GM19238 (cell line): Measurements from ENCODE around the gene CHTOP.
"Not testable (repeated sequence)": the region's sequence is repeated elsewhere in the genome, so short reads cannot be mapped to it uniquely, and the experiment has no call there.

ENCODE experiments used
- DNase-seq: peaks from one replicate; pipeline ENCODE4 v3.0.0; 2011; ENCODE audit warnings: low spot score; ENCODE audit not compliant: insufficient read length

Gene CHTOP, protein sequence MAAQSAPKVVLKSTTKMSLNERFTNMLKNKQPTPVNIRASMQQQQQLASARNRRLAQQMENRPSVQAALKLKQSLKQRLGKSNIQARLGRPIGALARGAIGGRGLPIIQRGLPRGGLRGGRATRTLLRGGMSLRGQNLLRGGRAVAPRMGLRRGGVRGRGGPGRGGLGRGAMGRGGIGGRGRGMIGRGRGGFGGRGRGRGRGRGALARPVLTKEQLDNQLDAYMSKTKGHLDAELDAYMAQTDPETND

DNA sequence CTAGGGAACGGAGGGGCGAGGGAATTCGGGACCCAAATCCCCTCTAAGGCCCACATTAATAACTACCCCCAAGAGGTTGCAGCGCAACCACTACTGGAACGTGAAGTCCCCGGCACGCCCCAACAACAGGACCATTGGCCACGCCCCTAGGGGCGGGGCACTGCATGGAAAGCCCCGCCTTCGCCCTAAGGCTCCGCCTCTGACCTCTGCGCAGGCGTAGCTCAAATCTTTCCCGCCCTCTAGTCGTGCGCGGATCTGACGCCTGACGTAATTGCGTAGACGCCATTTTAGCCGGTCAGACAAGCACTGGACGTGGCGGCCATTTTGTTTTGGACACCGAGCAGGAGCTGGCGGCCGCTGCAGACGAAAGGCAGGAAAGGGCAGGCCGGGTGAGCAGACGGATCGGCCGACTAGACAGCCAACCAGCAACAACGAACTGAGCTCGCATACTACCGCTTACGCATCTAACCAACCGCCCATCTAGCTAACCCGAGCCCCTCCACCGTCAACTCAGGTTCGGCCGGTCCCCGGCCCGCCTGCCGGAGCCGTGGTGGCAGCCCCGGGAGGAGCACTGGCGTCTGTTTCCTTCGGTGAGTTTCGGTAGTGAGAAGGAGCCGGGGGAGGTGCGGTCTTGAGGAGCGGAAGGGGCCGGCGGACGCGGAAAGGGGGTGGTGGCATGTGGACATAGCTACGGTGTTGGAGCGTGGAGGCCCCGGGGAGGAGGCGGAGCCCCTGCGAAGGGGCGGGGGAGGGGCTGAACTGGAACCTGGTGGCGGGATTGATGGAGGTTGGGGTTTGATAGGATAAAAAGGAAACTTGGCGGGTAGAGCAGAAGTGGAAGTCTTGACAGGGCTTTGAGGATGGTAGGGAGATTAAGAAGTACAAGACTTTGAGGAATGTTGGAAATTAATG, at the start of gene CHTOP:
Gene CHTOP (plus strand): TSS at position 313 of the 912 bp plus-strand sequence. CDS start 2,523 bp downstream, outside the sequence.
- peak; percentile 97 for DNase-seq

DNA sequence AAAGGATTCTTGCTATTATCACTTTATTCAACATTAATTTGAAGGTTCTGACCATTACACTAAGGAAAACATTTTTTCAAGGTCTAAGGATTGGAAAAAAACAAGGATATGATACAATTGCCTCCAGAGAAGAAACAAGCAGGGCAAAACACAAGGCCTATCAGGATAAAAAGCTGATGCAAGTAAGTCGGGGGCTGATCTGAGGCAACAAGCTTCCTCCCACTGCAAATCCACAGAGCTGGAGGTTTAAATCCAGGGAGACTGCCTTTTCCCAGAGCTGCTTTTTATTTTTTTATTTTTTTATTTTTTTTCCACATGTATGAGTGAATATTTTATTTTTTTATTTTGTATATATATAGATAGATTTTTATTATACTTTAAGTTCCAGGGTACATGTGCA, 48.9 kb upstream of the CHTOP start:
- DNase-seq: no peak

GRCh38 chr1:153586347-153586746, 47.5 kb upstream of the CHTOP start:
- DNase-seq: no peak

DNA sequence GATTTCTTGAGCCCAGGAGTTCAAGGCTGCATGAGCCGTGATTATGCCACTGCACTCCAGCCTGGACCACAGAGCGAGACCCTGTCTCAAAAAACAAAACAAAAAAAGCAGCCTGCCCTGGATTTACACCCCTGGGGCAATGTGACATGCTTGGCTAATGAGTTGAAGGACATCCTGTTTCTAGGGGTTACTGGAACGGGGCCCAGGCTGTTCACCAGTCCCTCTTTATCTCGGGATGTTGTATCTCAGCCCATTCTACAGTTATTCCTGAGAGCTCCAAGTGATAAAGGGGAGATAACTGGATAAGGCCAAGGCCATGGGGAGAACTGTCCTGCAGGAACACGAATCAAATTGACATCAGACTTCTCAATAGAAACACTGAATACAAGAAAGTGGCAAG, 46.6 kb upstream of the CHTOP start:
- no peak for DNase-seq

- DNase-seq: not testable (repeated sequence)
These were observed 45.8 kb upstream of the CHTOP start for GRCh38 chr1:153588033-153588432.

- no peak for DNase-seq
These were observed 45.4 kb upstream of the CHTOP start for GRCh38 chr1:153588482-153588881.

DNA sequence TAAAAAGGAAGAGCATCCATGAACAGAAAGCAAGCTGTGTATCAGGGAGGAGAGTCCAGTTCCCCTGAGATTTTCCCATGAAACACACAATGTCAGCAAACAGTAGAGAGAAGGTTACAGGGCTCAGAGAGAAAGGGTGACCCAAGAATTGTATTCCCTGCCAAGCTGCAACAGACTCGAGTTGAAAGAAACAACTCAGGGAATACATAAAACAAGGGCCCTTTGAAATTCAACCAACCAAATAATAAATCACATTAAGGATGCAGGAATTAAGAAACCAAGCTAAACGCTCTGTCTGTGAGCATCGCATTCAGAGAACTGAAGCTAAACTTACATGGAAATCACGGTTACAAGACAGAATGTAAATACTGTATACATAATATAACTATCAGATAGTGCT, 41.1 kb upstream of the CHTOP start:
- no peak for DNase-seq

DNA sequence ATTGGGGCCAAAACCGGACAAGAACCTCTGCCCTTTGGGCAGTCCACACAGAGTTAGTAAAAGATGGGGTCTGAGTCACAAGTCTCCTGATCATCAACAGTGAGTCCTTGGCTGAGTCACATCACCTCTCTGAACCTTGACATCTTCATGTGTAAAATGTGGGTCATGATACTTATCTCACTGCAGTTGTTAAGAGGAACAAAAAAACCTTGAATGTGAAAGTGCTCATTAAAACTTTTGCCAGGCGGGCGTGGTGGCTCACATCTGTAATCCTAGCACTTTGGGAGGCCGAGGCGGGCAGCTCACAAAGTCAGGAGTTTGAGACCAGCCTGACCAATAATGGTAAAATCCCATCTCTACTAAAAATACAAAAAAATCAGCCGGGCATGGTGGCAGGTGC, 36.7 kb upstream of the CHTOP start:
- no peak for DNase-seq

DNA sequence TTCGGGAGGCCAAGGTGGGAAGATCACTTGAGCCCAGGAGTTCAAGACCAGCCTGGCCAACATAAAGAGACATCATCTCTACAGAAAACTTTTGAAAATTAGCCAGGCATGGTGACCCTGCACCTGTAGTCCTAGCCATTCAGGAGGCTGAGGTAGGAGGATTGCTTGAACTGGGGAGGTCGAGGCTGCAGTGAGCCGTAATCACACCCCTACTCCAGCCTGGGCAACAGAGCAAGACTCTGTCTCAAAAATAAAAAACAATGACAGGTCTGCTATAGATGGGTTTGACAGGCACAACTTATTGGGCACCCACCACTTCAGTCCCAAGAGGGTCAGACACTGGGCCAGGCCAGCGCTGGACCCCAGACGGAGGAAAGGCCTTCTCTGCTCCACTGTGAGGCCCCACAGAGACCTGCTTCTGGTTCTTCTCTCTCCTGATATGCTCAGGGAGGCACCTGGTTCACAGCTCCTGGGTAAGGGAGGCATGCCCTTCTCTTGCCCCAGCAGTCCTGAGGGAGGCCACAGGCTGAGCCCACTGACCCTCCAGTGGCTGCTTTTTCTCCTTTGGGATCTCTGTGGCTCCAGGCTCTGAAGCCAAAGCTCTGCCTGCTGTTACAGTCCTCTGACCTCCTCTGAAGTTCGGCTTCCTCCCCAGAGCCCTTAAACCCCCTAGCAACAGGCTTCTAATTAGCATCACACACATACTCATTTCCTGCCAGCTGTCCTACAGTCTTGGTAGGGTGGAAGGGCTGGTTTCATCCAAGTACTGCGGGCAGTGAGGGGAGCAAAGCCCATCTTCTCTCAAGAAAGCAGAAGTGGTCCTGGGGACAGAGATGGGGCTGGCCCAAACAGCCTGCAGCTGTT, 35.3 kb upstream of the CHTOP start:
- DNase-seq: peak; percentile 88

DNA sequence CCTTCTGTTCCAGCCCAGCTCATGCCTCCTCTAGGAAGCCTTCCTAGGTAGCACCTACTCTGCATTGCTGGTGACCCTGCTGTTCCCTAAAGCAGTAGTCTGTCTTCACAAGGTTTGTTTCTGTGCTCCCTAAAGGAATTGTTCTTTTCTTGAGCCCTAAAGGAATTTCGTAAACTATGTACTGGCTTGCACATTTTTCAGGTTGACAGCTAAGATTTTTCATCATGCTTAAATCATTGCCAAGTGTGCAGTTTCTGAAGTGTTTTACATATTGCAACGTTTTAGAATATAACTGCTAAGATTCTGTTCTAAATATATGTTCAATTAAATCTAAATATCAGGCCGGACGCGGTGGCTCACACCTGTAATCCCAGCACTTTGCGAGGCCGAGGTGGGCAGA, 34.0 kb upstream of the CHTOP start:
- no peak for DNase-seq

GRCh38 chr1:153602749-153603148, 31.1 kb upstream of the CHTOP start:
- no peak for DNase-seq

DNA sequence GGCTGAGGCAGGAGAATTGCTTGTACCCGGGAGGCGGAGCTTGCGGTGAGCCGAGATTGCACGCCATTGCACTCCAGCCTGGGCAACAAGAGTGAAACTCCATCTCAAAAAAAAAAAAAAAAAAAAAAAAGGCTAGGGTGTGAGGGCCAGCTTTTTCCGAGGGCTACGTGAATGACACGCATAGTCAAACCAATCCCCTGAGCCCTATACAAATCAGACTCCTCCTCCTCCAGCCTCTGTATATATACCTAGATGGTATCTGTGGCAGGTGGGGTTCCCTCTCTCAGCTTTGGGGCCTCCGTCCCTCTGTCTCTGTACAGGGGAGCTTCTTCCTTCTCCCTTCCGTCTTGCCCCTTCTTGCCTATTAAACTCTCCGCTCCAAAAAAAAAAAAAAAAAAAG, 27.7 kb upstream of the CHTOP start:
- no peak for DNase-seq

DNA sequence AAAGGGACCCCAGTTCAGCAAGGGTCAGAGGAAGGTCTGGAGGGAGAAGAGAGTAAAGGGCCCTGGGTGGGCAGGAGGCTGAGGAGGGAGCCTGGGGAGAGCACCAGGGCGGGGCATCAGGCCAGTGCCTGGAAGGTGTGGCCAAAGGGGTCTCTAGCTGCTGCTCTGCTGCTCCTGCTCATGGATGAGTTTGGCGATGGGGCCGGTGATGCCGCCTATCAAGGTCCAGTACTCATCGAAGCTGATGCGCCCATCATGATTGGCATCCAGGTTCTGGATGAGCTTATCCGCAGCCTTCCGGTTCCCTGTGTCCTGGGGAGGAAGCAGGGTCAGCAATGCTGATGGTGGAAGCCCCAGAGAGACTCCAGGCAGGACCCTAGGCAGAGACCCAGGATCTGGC, 26.5 kb upstream of the CHTOP start:
- no peak for DNase-seq

- DNase-seq: no peak
These were observed 25.7 kb upstream of the CHTOP start for GRCh38 chr1:153608089-153608682.

DNA sequence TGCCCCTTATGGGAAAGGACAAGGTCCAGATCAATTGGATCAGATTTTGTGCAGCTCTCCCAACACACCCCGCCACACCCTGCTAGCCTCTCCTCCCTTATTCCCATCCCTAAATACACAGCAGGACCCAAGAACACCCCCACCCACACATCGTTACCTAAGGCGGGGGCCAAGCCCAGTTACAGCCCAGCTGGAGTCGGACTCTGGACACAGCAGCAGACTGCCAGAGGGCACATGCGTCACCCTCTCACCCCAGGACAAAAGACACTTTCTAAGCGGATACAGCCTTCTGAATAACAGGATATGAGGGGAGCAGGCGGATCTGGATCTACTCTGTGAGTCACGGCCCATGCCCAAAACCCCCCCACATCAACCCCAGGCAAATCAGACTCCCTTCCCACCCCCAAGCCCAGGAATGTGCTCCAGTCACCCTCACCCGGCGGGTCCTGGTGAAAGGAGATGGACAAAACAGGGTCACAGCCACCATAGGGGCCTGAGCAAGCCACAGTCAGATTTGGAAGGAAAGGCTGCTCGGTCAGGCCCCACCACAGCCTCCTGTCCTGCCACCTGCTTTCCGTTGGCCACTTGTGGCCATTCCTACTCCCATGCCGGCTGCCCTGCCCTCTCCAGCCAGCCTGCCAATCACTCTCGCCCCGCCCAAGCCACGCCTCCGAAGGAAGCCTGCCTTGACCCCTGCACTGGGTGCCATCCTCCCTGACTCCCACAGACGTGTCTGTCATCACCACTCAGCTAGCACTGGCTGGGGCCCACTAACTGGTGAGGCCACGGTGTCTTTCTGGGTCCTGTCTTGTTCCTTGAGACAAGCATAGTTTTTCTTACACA, 24.9 kb upstream of the CHTOP start:
- DNase-seq: no peak

DNA sequence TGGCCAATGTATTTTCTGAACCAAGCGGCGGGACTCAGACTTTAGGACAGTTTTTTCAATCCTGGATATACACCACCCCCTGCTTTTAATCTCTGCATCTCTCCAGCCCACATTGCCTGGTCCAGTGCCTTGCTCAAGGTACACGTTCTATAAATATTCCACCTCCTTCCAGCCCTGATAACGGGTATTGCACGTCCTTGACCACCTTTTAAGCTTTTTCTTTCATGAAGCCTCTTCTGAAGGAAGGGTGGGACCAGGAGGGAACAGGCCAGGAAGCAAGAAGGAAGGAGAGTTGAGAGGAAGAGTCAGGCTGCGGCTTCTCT, 24.3 kb upstream of the CHTOP start:
- no peak for DNase-seq

DNA sequence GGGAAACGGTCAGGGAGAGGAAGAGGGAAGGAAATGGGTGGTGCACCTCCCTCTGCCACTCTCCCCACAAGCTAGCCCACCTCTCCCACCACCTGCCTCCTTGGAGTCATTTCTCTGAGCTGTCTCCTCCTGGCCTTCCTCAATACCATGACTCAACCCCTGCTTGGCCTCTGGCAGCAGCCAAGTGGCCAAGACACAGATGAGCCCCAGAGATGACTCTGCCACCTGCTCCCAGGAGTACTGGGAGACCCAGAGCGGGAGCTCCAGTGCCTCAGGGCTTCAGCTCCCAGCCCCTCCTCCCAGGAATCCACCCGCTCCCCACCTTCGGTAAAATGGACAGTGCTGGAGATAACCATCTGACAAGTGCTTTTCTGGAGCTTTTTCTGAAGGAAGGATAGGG, 23.5 kb upstream of the CHTOP start:
- no peak for DNase-seq

DNA sequence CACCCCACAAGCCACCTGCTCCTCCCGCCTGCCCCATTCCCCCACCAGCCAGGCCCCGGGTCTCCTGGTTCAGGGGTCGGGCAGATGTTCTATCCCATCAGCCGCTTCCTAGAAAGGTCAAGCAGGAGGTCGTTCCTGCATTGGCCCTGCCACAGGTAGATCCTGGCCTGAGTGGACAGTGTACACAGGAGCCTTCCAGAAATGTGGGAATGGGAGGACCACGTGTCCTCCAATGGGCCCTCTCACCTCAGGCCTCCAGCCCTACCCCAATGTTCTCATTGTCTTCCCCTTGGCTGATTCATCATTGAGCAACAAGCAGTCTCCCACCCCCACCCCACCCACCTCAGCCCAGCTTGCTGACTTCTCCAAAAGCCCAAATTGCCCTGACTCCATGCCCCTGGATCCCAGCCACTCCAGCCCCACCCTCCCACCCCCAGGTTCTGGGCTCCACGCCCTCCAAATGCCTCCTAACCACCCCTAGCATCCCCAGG, 23.0 kb upstream of the CHTOP start:
- no peak for DNase-seq

DNA sequence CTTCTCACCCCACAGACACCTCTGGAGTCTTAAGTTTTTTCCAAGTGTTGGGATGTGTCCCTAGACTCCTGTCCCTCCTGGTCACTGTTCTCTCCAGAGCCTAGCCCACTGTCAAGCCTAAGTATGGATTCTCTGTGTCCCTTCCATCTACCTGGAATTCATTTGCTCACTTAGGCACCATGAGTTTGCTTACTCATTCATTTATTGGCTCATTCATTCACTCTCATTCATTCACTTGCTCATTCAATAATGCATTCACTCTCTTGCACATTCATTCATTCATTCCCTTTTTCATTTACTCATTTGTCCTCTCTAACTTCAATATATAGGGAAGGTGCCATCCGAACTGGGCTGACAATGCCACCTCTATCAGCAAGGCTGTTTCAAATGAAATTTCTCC, 22.5 kb upstream of the CHTOP start:
- no peak for DNase-seq

DNA sequence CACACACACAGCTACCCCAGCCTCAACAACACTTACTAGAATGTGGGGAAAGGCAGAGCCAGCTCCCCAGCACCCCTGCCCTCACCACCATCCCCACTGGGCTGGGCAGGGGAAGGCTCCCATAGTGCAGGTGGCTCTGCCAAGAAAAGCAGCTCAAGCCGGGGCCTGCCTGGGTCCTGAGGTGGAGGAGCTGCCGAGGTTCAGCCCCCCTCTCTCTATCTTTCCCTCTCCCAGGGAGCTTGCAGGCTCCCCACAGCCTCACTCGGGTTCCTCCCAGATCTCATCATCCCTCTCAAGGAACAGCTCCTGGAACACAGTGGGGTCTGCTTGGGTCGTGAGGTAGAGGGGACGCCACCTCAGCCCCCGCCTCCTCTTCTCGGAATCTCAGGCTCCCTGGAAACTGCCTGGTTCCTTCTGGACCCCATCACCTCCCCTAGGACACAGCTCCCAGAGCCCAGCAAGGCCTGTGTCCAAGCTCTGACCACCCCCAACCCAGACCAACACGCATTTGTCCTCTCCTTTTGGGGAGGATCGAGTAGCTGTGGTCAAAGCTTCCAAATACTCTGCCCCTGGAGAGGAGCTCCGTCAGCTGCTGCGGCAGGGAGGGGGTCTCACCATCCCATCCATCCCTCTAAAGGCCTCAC, 21.6 kb upstream of the CHTOP start:
- DNase-seq: no peak
